Psoas muscle (tissue), 8 donors: ENCODE results near the gene SPEM3. TPM values are rescaled to one million over a fixed set of nuclear protein-coding genes. Genes with fewer than 3 reads are reported as not detected.
A peak's percentile ranks its signal among the peaks of the same experiment; 100 is the strongest.
"Not testable (repeated sequence)": the region's sequence is repeated elsewhere in the genome, so short reads cannot be mapped to it uniquely, and the experiment has no call there.

Experiments used
- ATAC-seq, 4 donors: fragments of 200-7000 bp; cut with Tn5 transposase; one replicate each; pipeline ENCODE4 v1.9.1; 2020; ENCODE audit warnings: moderate library complexity in 3 of 4, mild to moderate bottlenecking in 2 of 4
- DNase-seq, 2 donors: peaks; one replicate each; pipeline ENCODE4 v3.0.0-alpha.2; 2020
- H3K27ac ChIP-seq: fragments of 200-600 bp; one replicate; pipeline ENCODE4 v1.8.0; 2022
- H3K27me3 ChIP-seq, 3 donors: fragments of 200-600 bp in 1 of 3; one replicate each; pipeline versions ENCODE4 v1.6.1 to v1.8.0; 2013 to 2022; ENCODE audit warnings: low read length in 2 of 3, mild to moderate bottlenecking in 2 of 3, moderate library complexity in 1 of 3; ENCODE audit not compliant: insufficient read depth in 3 of 3
- H3K36me3 ChIP-seq, 2 donors: fragments of 200-600 bp in 1 of 2; one replicate each; pipeline versions ENCODE4 v1.6.1 to v1.8.0; 2013 to 2022; ENCODE audit warnings: low read depth in 1 of 2, mild to moderate bottlenecking in 1 of 2, moderate library complexity in 1 of 2; ENCODE audit not compliant: insufficient read depth in 1 of 2
- H3K4me1 ChIP-seq: fragments of 200-600 bp; one replicate; pipeline ENCODE4 v1.8.0; 2022
- H3K4me3 ChIP-seq: fragments of 200-600 bp; one replicate; pipeline ENCODE4 v1.8.0; 2022; ENCODE audit warnings: mild to moderate bottlenecking
- H3K9me3 ChIP-seq: fragments of 200-600 bp; one replicate; pipeline ENCODE4 v1.8.0; 2022
- WGBS, 3 donors: extraction: QIAGEN DNeasy Blood & Tissue Kit; methylation state at CpG; one replicate each; pipeline versions ENCODE4 v1.1.6 to v1.1.7; 2013; 5-methylcytosine and 5-hydroxymethylcytosine counted together
- intact Hi-C, 2 donors: fragments of 100-400 bp; cut with DNase I; formaldehyde crosslinking; loops; one replicate each; pipeline versions ENCODE4 v1.11.0 to v1.14.2; 2022
- polyA plus RNA-seq, 3 donors: library from polyadenylated mRNA; stranded (reverse); fragments of 200-250 nt; gene quantifications; one replicate each; pipeline ENCODE4 v1.2.3, GENCODE V29; 2013
- total RNA-seq, 4 donors: library from RNA; stranded (reverse); fragmentation: NEBNext Ultra II Directional in 2 of 4; extraction: Animal tissue kit (Norgen Biotek cat#: 25700) in 2 of 4; gene quantifications; one replicate each; pipeline versions ENCODE4 v1.2.1 to v1.2.4, GENCODE V29; 2021 to 2023
- TF ChIP-seq, protein P1 (sequence below): fragments of 200-600 bp; IDR thresholded peaks from one replicate; pipeline ENCODE4 v1.8.0; 2022; ENCODE audit warnings: antibody characterized with exemption
- donor health status: healthy with polysubstance abuse.
- donor health status: DM: no; HTN: no; CAD: no; lungs with moderate emphysema.
- donor health status: Bipolar disorder and iron deficiency.
- donor health status: healthy.
- donor health status: DM: yes; HTN: yes; CAD: no.
- donor health status: DM: no; HTN: no; CAD: no.
- donor health status: DM: no; HTN: no; CAD: no.
- donor health status: DM: yes; HTN: yes; CAD: no.

The SPEM3 gene
- total and polyA plus RNA-seq, 7 donors = 0.01 TPM; not detected in 6

DNA sequence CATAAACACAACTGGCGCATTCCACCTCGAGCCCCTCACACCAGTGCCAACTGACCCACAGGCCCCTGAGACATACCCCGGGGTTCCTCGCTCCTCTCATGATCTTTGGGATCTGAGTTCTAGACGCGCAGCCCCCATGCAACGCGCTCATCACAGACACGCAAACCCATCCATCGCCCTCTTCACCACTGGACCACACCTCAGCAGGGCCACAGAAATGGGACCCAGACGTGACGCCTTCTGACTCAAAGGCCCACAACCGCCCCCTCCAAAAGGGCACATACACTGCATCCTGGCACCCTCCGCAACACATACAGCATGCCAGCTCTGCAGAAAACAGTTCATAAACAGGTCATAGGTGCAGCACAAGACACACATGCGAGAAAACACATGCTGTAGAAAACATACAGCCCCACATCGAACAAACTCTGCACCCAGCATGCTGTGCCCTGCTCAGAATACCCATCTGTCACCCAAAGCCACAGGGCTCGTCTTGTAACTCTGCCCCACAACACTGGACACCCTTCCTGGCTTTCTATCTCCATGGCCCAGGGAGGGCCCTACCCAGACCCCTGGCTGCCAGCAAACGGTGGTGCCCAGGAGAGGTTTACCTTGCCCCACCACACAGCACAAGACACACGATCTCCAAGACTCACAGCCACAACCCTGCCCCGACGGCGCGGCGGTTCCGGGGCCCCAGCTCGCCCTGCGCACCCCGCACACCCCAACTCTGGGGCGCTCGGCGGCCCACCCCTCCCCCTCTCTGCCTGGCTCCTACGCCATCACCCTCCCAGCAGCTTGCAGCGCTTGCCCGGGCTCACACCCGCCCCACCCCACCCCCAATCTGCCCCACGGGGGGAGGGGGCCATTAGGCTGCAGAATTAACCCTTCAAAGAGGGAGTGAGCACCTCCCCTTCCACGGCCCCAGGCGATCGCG is 49.9 kb downstream of the SPEM3 start:
- peak; percentile 8 to 20 (median 16) for ATAC-seq
- peak; percentile 63 to 79 for DNase-seq
- Histone ChIP-seq H3K27ac (peak overlapping the region; percentile 99), H3K4me1 (peaks cover 65% of the 10 kb centered on the region), H3K4me3 (peak overlapping the region; percentile 97), H3K9me3 (no peaks in the 10 kb centered on the region), H3K36me3 (no peaks in the 10 kb centered on the region), H3K27me3 (no peaks in the 10 kb centered on the region)
- TF ChIP-seq, protein P1, sequence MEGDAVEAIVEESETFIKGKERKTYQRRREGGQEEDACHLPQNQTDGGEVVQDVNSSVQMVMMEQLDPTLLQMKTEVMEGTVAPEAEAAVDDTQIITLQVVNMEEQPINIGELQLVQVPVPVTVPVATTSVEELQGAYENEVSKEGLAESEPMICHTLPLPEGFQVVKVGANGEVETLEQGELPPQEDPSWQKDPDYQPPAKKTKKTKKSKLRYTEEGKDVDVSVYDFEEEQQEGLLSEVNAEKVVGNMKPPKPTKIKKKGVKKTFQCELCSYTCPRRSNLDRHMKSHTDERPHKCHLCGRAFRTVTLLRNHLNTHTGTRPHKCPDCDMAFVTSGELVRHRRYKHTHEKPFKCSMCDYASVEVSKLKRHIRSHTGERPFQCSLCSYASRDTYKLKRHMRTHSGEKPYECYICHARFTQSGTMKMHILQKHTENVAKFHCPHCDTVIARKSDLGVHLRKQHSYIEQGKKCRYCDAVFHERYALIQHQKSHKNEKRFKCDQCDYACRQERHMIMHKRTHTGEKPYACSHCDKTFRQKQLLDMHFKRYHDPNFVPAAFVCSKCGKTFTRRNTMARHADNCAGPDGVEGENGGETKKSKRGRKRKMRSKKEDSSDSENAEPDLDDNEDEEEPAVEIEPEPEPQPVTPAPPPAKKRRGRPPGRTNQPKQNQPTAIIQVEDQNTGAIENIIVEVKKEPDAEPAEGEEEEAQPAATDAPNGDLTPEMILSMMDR = no peak
- WGBS, 3 donors = 10 to 21% (median 12%) methylated on average over 34 to 40 of the region's 40 CpGs
- intact Hi-C loops = loop anchor here (2.0 kb wide), 2 partner anchors 34 to 38 kb away; partner anchors contain the start of gene CHRNB1 (in 1 of the 2)

DNA sequence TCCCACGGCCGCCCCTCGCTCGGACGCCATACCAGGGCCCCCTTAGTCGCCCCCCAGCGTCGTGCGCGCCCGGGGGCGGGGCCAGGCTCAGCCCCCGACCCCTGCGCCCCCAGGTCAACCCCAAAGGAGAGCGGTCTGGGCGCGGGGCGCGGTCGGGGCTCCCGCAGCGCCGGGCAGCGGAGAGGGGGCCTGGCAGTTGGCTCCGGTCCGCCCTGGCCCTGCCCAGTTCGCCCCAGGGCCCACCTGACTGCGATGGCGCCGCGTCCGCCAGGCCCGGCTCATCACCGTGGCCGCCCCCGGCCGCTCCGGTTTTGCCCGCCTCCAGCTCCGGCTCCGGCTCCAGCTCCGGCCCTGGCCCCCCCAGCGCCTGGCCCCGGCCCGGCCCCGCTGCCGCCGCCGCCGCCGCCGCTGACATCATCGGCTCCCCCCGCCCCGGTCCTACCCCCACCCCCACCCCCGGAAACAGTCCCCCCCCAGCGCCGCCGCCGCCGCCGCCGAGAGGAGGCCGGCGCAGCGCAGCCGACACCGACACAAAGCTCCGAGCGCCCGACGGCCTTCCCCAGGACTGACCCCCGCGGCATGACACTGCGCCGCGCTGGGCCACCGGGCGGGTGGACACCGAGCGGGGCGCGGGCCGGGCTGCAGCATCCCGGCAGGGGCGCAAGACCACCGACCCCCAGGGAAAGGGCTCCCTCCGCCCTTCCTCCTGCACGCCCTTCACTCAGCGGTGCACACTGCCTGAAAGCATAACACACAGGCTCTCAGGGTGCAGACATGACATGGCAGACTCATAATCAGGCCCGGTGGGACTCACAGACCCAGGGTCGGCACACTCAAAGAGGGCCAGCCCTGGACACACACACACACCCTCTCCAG is 50.8 kb downstream of the SPEM3 start, which contains the start of gene ZBTB4:
ZBTB4 (minus strand) TSS at position 419 of the 876 bp plus-strand sequence. CDS start 12,830 bp downstream, outside the sequence.
- peak; percentile 0 to 8 (median 2) for ATAC-seq
- TF ChIP-seq, protein P1 = no peak
- WGBS, 3 donors = 0 to 1% (median 1%) methylated on average over 39 to 92 of the region's 92 CpGs
- peak within 1 kb of the TSS; percentile 97 for H3K4me3 ChIP-seq
- peak within 1 kb of the TSS; percentile 99 for H3K27ac ChIP-seq
- H3K4me1 ChIP-seq = peaks cover 59% of the 10 kb centered on the region
- peak; percentile 72 to 85 for DNase-seq
- intact Hi-C loops = loop anchor here (2.0 to 5.0 kb wide), 5 partner anchors 35 to 743 kb away; partner anchors contain the start of genes CHRNB1 (in 1 of the 2) and FGF11 (in 1 of the 2)
- no peaks in the 10 kb centered on the region for H3K36me3 ChIP-seq
- H3K9me3 ChIP-seq = no peaks in the 10 kb centered on the region
- H3K27me3 ChIP-seq = no peaks in the 10 kb centered on the region

DNA sequence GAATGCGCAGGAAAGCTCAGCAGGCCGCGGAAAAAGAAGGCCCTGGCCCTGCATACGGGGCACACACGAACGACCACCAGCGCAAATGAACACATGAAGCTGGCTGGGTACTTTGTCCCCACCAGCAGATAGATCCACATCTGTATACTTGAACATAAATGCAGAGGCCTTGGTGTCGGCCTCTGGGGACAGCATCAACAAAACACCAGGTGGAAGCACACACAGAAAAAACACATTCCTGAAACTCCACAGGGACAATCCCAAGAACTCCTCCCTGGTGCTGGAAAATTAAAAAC is 51.4 kb downstream of the SPEM3 start:
- no peak for ATAC-seq
- 5 to 7% (median 5%) methylated on average over 8 of the region's 8 CpGs for WGBS, 3 donors
- intact Hi-C loops = loop anchor here in 1 of 2 donors (2.0 to 5.0 kb wide), 3 partner anchors 41 to 742 kb away; partner anchors contain the start of gene FGF11
- TF ChIP-seq, protein P1 = no peak
- Histone ChIP-seq H3K4me3 (peak overlapping the region; percentile 97), H3K4me1 (peaks cover 55% of the 10 kb centered on the region), H3K27me3 (no peaks in the 10 kb centered on the region), H3K27ac (peak overlapping the region; percentile 99), H3K36me3 (no peaks in the 10 kb centered on the region), H3K9me3 (no peaks in the 10 kb centered on the region)
- no peak for DNase-seq

DNA sequence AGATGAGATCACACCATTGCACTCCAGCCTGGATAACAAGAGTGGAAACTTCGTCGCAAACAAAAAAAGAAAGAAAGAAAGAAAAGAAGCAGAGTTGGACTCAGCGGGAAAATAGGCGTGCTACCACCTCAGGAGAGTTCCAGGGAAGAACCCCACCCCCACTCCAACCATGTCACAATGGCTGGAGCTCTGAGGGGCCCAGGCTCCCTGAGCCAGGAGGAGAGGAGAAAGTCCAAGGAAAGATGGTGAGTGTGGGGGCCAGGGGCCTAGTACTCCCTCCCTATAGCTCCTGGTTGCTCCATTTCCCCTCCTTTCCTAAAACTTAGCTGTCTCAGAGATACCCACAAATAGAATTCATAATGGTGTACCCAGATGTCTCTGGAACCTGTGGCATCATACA is 52.6 kb downstream of the SPEM3 start, which contains the start of gene SLC35G6:
SLC35G6 (plus strand) TSS at position 172 of the 400 bp plus-strand sequence; CDS start at position 243, 71 bp downstream.
- DNase-seq, ATAC-seq, H3K27me3 ChIP-seq, H3K9me3 ChIP-seq, H3K36me3 ChIP-seq: not testable (repeated sequence)
- Histone ChIP-seq H3K4me3 (peak within 1 kb of the TSS; percentile 97), H3K27ac (peak within 1 kb of the TSS; percentile 100), H3K4me1 (peaks cover 51% of the 10 kb centered on the region)
- WGBS, 3 donors = 83 to 97% (median 86%) methylated on average over 4 of the region's 4 CpGs
- intact Hi-C loops = loop anchor here in 1 of 2 donors (2.0 to 5.0 kb wide), 3 partner anchors 42 to 741 kb away; partner anchors contain the start of gene FGF11

DNA sequence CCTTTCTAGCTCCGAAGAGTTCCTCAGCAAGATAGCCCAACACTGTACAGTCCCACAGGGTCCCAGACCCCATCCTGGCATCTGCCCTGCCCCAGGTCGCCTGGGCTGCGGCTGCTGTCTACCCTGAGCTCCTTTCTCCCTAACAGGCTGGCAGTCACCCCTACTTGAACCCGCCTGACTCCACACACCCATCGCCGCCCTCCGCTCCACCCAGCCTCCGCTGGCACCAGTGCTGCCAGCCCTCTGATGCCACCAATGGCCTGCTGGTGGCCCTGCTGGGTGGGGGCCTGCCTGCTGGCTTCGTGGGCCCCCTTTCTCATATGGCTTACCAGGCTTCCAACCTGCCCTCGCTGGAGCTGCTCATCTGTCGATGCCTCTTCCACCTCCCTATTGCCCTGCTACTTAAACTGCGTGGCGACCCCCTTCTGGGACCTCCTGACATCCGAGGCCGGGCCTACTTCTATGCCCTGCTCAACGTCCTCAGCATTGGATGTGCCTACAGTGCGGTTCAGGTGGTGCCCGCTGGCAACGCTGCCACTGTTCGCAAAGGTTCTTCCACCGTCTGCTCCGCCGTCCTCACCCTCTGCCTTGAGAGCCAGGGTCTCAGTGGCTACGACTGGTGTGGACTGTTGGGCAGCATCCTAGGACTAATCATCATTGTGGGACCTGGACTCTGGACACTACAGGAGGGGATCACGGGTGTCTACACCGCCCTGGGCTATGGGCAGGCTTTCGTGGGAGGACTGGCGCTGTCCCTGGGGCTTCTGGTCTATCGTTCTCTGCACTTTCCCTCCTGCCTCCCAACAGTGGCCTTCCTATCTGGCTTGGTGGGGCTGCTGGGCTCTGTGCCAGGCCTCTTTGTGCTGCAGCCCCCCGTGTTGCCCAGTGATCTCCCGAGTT is 53.4 kb downstream of the SPEM3 start:
- not testable (repeated sequence) for ATAC-seq, DNase-seq, H3K9me3 ChIP-seq, H3K36me3 ChIP-seq, H3K27me3 ChIP-seq
- WGBS, 3 donors = 73 to 83% (median 75%) methylated on average over 30 to 31 of the region's 31 CpGs
- H3K27ac ChIP-seq = peak overlapping the region; percentile 100
- intact Hi-C loops = loop anchor here in 1 of 2 donors (2.0 to 5.0 kb wide), 3 partner anchors 43 to 740 kb away; partner anchors contain the start of gene FGF11
- H3K4me3 ChIP-seq = peak overlapping the region; percentile 85
- H3K4me1 ChIP-seq = peaks cover 51% of the 10 kb centered on the region
